Measurements from ENCODE around the gene RAPGEF3. TPM values are rescaled to one million over a fixed set of nuclear protein-coding genes. Genes with fewer than 3 reads are reported as not detected.

Gene RAPGEF3
- total RNA-seq, 4 donors from 2014 or later, result 36.9 to 223 (median 48.5) TPM

- TF ChIP-seq, protein P1, sequence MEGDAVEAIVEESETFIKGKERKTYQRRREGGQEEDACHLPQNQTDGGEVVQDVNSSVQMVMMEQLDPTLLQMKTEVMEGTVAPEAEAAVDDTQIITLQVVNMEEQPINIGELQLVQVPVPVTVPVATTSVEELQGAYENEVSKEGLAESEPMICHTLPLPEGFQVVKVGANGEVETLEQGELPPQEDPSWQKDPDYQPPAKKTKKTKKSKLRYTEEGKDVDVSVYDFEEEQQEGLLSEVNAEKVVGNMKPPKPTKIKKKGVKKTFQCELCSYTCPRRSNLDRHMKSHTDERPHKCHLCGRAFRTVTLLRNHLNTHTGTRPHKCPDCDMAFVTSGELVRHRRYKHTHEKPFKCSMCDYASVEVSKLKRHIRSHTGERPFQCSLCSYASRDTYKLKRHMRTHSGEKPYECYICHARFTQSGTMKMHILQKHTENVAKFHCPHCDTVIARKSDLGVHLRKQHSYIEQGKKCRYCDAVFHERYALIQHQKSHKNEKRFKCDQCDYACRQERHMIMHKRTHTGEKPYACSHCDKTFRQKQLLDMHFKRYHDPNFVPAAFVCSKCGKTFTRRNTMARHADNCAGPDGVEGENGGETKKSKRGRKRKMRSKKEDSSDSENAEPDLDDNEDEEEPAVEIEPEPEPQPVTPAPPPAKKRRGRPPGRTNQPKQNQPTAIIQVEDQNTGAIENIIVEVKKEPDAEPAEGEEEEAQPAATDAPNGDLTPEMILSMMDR (IDR thresholded peaks at IDR 0.05; ENCODE audit: low read depth), result no peak
Measured at GRCh38 chr12:47721431-47721973, 37.2 kb downstream of the RAPGEF3 start.

DNA sequence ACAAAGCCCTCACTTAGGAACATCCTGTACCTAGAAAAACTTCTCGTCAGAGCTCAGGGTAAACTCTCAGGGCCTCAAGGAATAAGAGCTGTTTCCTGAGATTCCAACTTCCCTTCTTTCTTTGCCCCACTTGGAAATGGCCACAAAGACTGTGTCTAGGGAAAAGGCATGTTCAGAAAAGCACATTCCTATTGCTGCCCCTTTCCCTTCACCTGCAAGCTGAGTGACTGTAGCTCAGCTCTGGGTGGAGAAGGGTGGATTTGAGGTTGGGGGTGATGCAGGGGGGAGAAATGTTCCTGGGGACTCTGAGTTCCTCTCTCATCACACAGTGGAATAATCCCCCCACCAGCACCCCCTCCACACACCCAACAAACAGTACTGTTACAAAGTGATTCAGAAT lies 40.1 kb downstream of the RAPGEF3 start:
- TF ChIP-seq, protein P1 (IDR thresholded peaks at IDR 0.05; ENCODE audit: low read depth), result no peak

DNA sequence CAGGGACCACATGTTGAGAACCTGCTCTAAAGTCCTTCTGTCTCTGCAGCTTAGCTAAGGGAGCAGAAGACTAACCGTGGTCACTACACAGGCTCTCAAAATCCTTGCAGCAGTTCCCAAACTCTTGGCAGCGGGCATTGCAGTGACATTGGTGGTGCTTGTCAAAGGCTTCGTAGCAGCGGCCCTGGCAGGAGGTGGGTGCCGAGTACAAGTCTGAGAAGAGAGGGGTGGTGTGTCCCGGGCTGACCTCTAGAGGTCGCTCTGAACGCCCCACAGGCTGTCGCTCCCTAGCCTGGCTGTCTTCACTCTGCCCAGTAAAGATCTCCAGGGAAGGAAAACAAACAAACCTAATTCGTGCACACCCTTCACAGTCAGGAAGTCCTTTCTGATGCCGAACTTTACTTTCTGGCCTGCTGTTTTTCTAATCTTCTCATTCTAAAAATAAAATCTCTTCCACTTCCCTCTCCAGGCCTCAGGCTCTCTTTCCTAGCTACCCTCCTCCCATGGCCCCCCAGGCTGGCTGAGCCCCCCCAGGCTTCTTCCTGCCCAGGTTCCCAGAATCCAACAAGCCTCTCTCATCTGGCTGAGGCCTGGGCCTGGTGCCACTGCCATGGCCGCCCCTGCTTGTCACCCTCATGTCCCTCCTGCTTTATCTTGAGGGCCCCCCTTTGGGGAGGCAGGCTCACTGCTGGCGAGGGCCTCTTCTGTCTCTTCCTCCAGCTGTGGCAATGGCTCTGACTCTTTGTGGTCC lies 41.1 kb downstream of the RAPGEF3 start:
- TF ChIP-seq, protein P1 (IDR thresholded peaks at IDR 0.05; ENCODE audit: low read depth), result no peak

- TF ChIP-seq, protein P1 (IDR thresholded peaks at IDR 0.05; ENCODE audit: low read depth), result no peak
Measured at GRCh38 chr12:47717046-47717442, 41.6 kb downstream of the RAPGEF3 start.

DNA sequence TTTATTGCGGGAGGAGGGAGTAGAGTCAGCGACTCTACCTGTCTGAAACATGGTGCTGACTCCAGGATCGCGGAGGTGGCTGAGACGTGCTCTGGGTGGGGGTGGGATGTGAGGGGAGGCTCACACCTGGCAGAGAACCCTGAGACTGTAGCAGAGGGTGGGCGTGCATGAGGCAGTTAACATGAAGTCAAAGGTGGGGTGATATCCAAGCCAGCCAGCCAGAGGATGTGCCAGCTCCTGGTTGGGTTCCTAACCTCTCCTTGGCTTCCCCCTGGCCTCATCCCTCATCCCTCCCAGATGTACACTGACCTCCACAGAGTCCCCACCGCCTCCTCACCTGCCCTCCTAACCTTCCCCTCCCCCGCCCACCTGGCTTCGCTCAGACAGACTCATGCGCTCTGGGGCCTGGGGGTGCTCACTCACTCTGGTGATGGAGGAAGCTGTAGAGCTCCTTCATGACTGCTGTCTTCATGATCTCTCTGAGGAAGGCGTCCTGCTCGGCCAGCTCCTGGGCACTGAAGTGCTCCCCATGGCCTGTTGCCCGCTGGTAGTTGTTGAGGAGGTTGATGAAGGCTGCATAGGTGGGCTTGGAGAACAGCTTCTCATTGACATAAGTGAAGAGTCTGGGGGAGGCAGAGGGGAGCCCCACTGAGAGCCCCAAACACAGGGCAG lies 42.7 kb downstream of the RAPGEF3 start:
- TF ChIP-seq, protein P1 (IDR thresholded peaks at IDR 0.05; ENCODE audit: low read depth), result no peak

DNA sequence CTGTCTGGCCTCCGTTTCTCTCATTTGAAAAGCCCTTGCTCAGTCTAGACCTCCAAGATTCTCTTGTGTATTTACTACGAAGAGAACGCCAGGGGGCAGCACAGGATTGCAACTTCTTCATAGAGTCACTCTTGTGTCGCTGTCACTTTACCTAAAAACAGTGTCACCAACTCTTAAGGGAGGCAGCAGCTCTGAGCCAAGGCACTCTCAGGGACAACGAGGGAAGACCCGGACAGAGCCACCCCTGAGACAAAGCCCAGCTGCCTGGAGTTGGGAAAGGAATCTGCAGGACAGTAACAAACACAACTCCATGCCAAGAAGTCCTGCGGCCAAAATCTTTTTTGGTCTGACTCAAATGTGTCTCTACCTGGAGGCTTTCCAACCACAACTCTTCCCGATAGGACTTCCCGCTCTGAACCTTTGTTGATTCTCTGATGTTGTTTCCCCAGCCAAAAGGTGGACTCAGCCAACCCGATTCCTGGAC lies 43.2 kb downstream of the RAPGEF3 start:
- TF ChIP-seq, protein P1 (IDR thresholded peaks at IDR 0.05; ENCODE audit: low read depth), result no peak

DNA sequence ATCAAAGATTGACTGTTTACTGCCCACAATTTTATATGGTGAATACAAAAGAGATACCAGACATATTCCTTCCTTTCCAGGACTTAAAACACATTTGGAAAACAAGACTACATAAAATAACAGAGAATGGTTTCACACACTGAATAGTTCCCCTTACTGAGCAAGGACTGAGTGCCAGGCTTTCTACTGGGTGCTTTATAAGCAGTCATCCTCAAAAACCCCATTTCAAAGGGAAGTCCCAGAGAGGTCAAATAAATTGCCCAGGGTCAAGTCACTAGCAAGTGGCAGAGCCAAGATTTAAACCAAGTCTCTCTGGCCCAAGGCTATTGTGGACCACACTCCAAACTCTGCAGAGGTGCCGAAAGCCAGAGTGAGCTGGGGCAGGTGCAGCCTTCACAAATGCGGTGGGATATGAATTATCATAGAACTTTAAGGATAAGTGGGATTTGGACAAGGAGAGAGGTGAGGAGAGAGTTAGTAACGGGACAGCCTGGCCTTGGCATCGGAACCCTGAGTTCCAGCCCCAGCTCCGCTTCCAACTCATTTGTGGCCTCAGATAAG lies 43.8 kb downstream of the RAPGEF3 start:
- TF ChIP-seq, protein P1 (IDR thresholded peaks at IDR 0.05; ENCODE audit: low read depth), result no peak

All from subcutaneous adipose tissue (tissue), 4 donors.